GM12891 (cell line): ENCODE data around the gene BOC.

Experiments
- PAX5 ChIP-seq: IDR thresholded peaks from 2 replicates; pipeline ENCODE4 v1.6.1; 2011; ENCODE audit warnings: low read length, moderate library complexity, mild to moderate bottlenecking; ENCODE audit not compliant: insufficient read depth, severe bottlenecking
- POLR2A ChIP-seq: IDR thresholded peaks from 2 replicates; pipeline ENCODE4 v1.6.1; 2011; ENCODE audit warnings: low read depth, low read length, control low read depth
- POLR2AphosphoS5 ChIP-seq: IDR thresholded peaks from 2 replicates; pipeline ENCODE4 v1.6.1; 2011; ENCODE audit warnings: low read depth, low read length, control low read depth
- TAF1 ChIP-seq: IDR thresholded peaks from 2 replicates; pipeline ENCODE4 v1.6.1; 2011; ENCODE audit warnings: low read depth, low read length, control low read depth

GRCh38 chr3:113228498-113229286 is 17.3 kb downstream of the BOC start:
- TF ChIP-seq POLR2AphosphoS5 (no peak), TAF1 (no peak), POLR2A (no peak), PAX5 (no peak)
